HEK293T (cell line): ENCODE results near the gene MAPKAPK3.

ENCODE experiments used
- ARNT ChIP-seq: fragments of 450-650 bp; IDR thresholded peaks from 2 replicates; pipeline ENCODE4 v1.6.1; 2017; ENCODE audit warnings: mild to moderate bottlenecking
- BHLHE40 ChIP-seq: fragments of 450-650 bp; IDR thresholded peaks from 2 replicates; pipeline ENCODE4 v1.6.1; 2016; ENCODE audit warnings: mild to moderate bottlenecking, moderate library complexity, borderline replicate concordance
- CTBP1 ChIP-seq: fragments of 450-650 bp; IDR thresholded peaks from 2 replicates; pipeline ENCODE4 v1.6.1; 2016; ENCODE audit warnings: borderline replicate concordance
- FOXA1 ChIP-seq: fragments of 450-650 bp; IDR thresholded peaks from 2 replicates; pipeline ENCODE4 v1.6.1; 2016; ENCODE audit warnings: mild to moderate bottlenecking
- FOXM1 ChIP-seq: fragments of 450-650 bp; IDR thresholded peaks from 2 replicates; pipeline ENCODE4 v1.6.1; 2017; ENCODE audit warnings: mild to moderate bottlenecking, borderline replicate concordance
- NFRKB ChIP-seq: fragments of 450-650 bp; IDR thresholded peaks from 2 replicates; pipeline ENCODE4 v1.6.1; 2016; ENCODE audit warnings: mild to moderate bottlenecking, moderate library complexity
- SP1 ChIP-seq: fragments of 450-650 bp; IDR thresholded peaks from 2 replicates; pipeline ENCODE4 v1.6.1; 2017

DNA sequence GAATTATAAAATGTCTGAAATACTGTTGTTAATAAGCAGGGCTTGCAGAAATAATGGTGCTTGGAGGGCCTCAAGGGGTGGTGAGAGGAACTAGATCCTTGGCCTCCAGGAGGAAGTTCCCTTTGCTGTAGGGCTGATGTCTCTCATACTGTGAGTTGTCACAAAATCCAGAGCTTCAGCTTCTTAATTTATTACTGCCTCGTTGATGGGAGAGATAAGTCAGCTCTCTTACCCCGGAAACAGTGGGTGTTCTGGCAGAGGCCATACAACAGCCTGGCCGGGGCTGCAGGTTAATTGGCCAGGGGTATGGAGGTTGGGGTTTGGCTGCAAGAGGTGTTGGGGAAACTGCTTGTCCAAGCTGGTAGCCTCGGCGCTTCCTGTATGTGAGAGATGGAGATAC is 15.5 kb downstream of the MAPKAPK3 start:
- peak; percentile 99 for TF ChIP-seq ARNT
- TF ChIP-seq FOXM1: no peak
- TF ChIP-seq CTBP1: no peak
- TF ChIP-seq NFRKB: no peak
- TF ChIP-seq BHLHE40: no peak
- TF ChIP-seq SP1: no peak
- no peak for TF ChIP-seq FOXA1
